A549 treated with Mapracorat at 1 μM for 4 hours (cell line): ENCODE measurements around the gene ERCC3. TPM values are rescaled to one million over a fixed set of nuclear protein-coding genes. Genes with fewer than 3 reads are reported as not detected.

Source experiments
- total RNA-seq: library from RNA; stranded (reverse); fragments of 200-300 nt; extraction: Qiagen RNA extraction; gene quantifications from 5 replicates; pipeline ENCODE4 v1.2.3, GENCODE V29; 2022

Gene ERCC3
- 41.5 to 44.2 TPM (median 43.2 TPM) in 5 replicates for total RNA-seq

DNA sequence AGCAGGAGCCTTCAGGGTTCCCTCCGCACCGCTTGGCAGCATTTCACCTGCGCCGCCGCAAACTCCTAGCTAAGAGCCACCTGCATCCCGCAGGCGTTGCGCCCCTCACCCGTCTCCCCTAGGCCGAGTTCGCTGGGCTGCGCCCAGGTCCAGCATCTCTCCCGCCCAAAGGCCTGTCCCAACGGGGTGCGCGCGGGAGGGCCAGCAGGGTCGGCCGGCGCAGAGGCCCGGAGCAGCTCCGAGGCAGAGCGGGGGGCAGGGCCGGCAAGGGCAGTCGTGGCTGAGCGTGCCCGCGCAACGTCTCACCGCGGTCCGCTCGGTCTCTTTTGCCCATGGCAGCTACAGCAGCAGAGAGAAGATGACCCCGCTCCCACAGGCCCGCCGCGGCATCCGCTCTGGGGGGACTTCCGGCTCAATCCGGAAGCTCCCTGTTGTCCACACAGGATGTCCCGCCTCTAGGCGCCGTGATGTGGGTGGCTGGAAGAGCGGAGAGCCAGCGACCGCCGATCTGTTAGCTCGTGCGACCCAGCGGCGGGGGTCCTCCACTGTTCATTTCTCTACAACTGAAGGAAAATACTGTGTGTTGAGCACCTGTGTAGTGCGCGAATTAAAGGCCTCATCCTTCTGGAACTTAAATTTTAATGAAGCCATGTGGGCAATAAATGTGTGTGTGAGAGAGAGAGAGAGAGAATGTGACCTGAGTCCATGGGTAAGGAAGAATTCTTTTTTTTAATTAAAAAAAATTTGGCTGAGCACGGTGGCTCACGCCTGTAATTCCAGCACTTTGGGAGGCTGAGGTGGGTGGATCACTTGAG, at the start of gene ERCC3:
ERCC3 (minus strand) TSS at position 397 of the 815 bp plus-strand sequence; CDS start at position 334, 63 bp downstream.

DNA sequence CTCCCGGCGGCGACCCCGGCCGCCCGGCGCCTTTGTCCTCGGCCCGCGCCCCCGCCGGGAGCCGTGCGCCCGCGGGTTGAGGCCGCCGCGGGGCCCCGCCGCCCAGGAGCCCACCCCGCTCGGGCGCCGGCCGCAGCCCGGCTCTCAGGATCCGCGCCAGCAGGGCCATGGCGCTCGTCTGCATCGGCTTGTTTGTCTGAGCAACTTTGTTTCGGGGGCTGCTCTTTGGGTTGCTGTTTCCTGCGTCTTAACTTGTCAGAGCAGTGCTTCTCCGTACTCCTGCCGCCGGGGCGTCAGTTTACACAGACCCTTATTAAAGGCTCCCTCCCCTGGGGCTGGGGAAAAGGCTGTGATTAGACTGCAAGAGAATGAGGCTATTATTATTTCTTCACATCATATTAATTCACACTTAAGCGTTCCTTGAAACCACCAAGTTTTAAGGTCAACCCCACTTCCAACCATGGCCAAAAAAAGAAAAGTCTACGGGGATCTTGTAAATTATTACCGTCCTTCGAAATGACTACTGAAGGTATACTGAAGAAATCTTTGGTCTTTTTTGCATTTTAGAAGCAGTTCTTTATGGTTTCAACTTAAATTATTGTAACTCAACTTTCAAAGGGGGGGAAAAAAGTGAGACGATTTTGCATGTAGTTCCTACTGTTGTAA, 73.7 kb downstream of the ERCC3 start, which contains the start of gene CYP27C1:
CYP27C1 (minus strand) TSS at position 198 of the 666 bp plus-strand sequence; CDS start at position 169, 29 bp downstream.

Other genes with a start within 250 kb of the ERCC3 start
- 29.3 to 31.7 TPM (median 29.8 TPM) in 5 replicates for gene BIN1, start 187.0 kb downstream of the ERCC3 start, total RNA-seq
- gene CYP27C1, start 73.8 kb downstream of the ERCC3 start, total RNA-seq = 2.4 to 4.8 TPM (median 3.8 TPM) in 5 replicates
- 13.1 to 26.8 TPM (median 19.8 TPM) in 5 replicates for gene MAP3K2, start 93.8 kb upstream of the ERCC3 start, total RNA-seq
- gene PROC, start 124.3 kb upstream of the ERCC3 start, total RNA-seq = 4.0 to 6.1 TPM (median 5.5 TPM) in 5 replicates
- 34.7 to 41.2 TPM (median 40.0 TPM) in 5 replicates for gene IWS1, start 232.3 kb upstream of the ERCC3 start, total RNA-seq
- 0.09 to 0.24 TPM (median 0.14 TPM) in 5 replicates for gene MYO7B, start 241.5 kb upstream of the ERCC3 start, total RNA-seq